HepG2 (cell line): Measurements from ENCODE around the gene AGBL2. TPM values are rescaled to one million over a fixed set of nuclear protein-coding genes. Genes with fewer than 3 reads are reported as not detected.
A peak's percentile ranks its signal among the peaks of the same experiment; 100 is the strongest.

Source experiments
- DMAP1 ChIP-seq: IDR thresholded peaks from 2 replicates; pipeline ENCODE4 v1.6.1; 2016
- GATAD1 ChIP-seq: IDR thresholded peaks from 2 replicates; pipeline ENCODE4 v1.6.1; 2016; ENCODE audit warnings: missing genetic modification reagents, missing compliant biosample characterization
- HNF4A ChIP-seq: sonication (generic); formaldehyde crosslinking; IDR thresholded peaks from 2 replicates; pipeline ENCODE4 v1.4.0; 2020; ENCODE audit warnings: missing genetic modification reagents
- KDM2A ChIP-seq: sonication (generic); formaldehyde crosslinking; IDR thresholded peaks from 2 replicates; pipeline ENCODE4 v1.4.0; 2020; ENCODE audit warnings: low read depth, missing genetic modification reagents, borderline replicate concordance
- NONO ChIP-seq, 2 experiments: fragments of 450-650 bp in 1 of 2; sonication (generic) in 1 of 2; formaldehyde crosslinking in 1 of 2; IDR thresholded peaks in 1 of 2; conservative IDR thresholded peaks in 1 of 2; 2 replicates each; pipeline versions ENCODE4 v1.6.1 to v1.8.0; 2017 to 2022; ENCODE audit warnings: mild to moderate bottlenecking in 1 of 2, missing genetic modification reagents in 1 of 2, moderate library complexity in 1 of 2
- NRL ChIP-seq: sonication (generic); formaldehyde crosslinking; IDR thresholded peaks from 2 replicates; pipeline ENCODE4 v1.5.0; 2020; ENCODE audit warnings: missing genetic modification reagents, mild to moderate bottlenecking, moderate library complexity, borderline replicate concordance
- REL ChIP-seq: sonication (generic); formaldehyde crosslinking; conservative IDR thresholded peaks from 2 replicates; pipeline ENCODE4 v1.8.0; 2022; ENCODE audit warnings: mild to moderate bottlenecking, missing genetic modification reagents, moderate library complexity
- REPIN1 ChIP-seq: sonication (generic); formaldehyde crosslinking; IDR thresholded peaks from 2 replicates; pipeline ENCODE4 v1.8.0; 2022; ENCODE audit warnings: missing genetic modification reagents, low read depth, mild to moderate bottlenecking, borderline replicate concordance
- ZNF121 ChIP-seq: sonication (generic); formaldehyde crosslinking; IDR thresholded peaks from 2 replicates; pipeline ENCODE4 v1.5.0; 2020; ENCODE audit warnings: mild to moderate bottlenecking, missing genetic modification reagents
- ZNF430 ChIP-seq: sonication (generic); formaldehyde crosslinking; IDR thresholded peaks from 2 replicates; pipeline ENCODE4 v1.9.0; 2021; ENCODE audit warnings: mild to moderate bottlenecking, missing genetic modification reagents
- ZNF484 ChIP-seq: sonication (generic); formaldehyde crosslinking; IDR thresholded peaks from 2 replicates; pipeline ENCODE4 v1.5.1; 2020; ENCODE audit warnings: mild to moderate bottlenecking, low read depth, missing genetic modification reagents, borderline replicate concordance
- ZNF614 ChIP-seq: IDR thresholded peaks from 2 replicates; pipeline ENCODE4 v1.6.1; 2018; ENCODE audit warnings: missing biosample characterization, missing genetic modification reagents, inconsistent platforms, borderline replicate concordance
- polyA plus RNA-seq, 8 experiments: library from polyadenylated mRNA; depleted of rRNA in 3 of 8; stranded (reverse) in 7 of 8; unstranded in 1 of 8; fragments of >200 nt; fragmentation: Illumina TruSeq in 4 of 8; extraction: Trizol in 4 of 8; gene quantifications; 2 replicates each; pipeline versions ENCODE4 v1.2.1 to v1.2.3, GENCODE V29; 2011 to 2016; ENCODE audit warnings: low read depth in 4 of 8, missing spikeins in 1 of 8, mixed read lengths in 1 of 8; ENCODE audit not compliant: insufficient read depth in 1 of 8
- total RNA-seq, 5 experiments: library from RNA; depleted of rRNA; stranded (reverse); fragments of >200 nt; fragmentation: Illumina TruSeq; extraction: Trizol; gene quantifications; 2 replicates each; pipeline ENCODE4 v1.2.3, GENCODE V29; 2016; ENCODE audit warnings: low read depth in 1 of 5
- TF ChIP-seq, protein P1 (sequence below): sonication (generic); formaldehyde crosslinking; IDR thresholded peaks from 2 replicates; pipeline ENCODE4 v1.5.1; 2020; ENCODE audit warnings: missing genetic modification reagents, mild to moderate bottlenecking, borderline replicate concordance
- TF ChIP-seq, protein P2 (sequence below): sonication (generic); formaldehyde crosslinking; IDR thresholded peaks from 2 replicates; pipeline ENCODE4 v1.8.0; 2022; ENCODE audit warnings: mild to moderate bottlenecking, missing genetic modification reagents, moderate library complexity
- TF ChIP-seq, protein P3 (sequence below): sonication (generic); formaldehyde crosslinking; IDR thresholded peaks from 2 replicates; pipeline ENCODE4 v1.5.0; 2020; ENCODE audit warnings: missing genetic modification reagents
- TF ChIP-seq, protein P4 (sequence below): sonication (generic); formaldehyde crosslinking; IDR thresholded peaks from 2 replicates; pipeline ENCODE4 v1.5.0; 2020; ENCODE audit warnings: mild to moderate bottlenecking, missing genetic modification reagents
- TF ChIP-seq, protein P5 (sequence below): sonication (generic); formaldehyde crosslinking; IDR thresholded peaks from 2 replicates; pipeline ENCODE4 v1.4.0; 2020; ENCODE audit warnings: missing genetic modification reagents
- TF ChIP-seq, protein P6 (sequence below): IDR thresholded peaks from 2 replicates; pipeline ENCODE4 v1.6.1; 2018; ENCODE audit warnings: missing genetic modification reagents

AGBL2 gene
- total and polyA plus RNA-seq, 2 of the 13 experiments (the other 11 are each of a cell fraction or from before 2014, with no cell fraction given): 1.6 to 5.7 TPM

DNA sequence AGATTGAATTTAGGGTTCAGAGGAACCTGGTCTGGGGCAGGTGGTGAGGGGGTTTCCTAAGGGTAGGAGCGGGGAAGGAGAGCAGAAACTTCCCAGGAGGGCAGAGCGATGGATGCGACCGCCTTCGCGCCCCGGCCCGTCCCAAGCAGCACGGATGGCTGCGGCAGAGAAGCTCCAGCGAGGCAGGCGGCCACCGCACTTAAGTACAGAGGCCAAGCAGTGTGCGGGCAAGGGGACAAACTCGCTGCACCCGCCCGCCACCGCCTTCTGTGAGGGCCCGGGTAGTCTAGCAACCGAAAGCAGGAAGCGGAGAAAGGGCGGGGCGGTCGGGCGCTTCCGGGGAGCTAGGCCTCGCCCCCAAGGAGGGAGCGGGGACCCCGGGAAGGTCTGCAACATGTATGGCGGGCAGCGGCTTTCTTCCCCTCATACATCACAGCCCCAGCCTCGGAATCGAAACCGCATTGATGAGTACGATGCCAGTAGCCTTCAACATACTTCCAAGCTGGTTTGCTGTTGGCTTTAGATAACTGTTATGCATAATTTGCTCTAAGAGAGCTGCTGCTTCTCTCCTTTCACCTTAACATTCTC is at the start of gene AGBL2 (continued):
- TF ChIP-seq, protein P1, sequence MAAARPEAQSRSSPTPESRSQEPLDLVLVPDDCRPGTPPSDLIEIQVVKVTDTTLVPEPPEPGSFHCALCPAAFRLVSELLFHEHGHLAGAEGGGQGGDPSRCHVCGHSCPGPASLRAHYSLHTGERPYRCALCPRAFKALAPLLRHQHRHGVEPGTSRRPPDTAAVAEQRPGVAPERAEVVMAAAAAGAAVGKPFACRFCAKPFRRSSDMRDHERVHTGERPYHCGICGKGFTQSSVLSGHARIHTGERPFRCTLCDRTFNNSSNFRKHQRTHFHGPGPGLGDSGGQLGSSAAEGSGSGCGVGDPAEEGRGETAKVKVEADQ (CRISPR knock-in tag): 0 out of 2 replicates have a peak, but pooled peaks have one; percentile 54
- TF ChIP-seq ZNF121 (CRISPR knock-in tag) (0 out of 2 replicates have a peak, but pooled peaks have one; percentile 57), NRL (CRISPR knock-in tag) (no peak; the same call in 1 of the 2 replicates), ZNF484 (CRISPR knock-in tag) (no peak), ZNF430 (CRISPR knock-in tag) (peak; percentile 47; the same call in 1 of the 2 replicates), DMAP1 (CRISPR knock-in tag) (peak; percentile 65; the same call in 1 of the 2 replicates), KDM2A (peak; percentile 97), HNF4A (CRISPR knock-in tag) (peak; percentile 32; the same call in 1 of the 2 replicates), NONO (IDR thresholded peaks at IDR 0.05) (no peak), NONO (CRISPR knock-in tag; conservative IDR thresholded peaks at IDR 0.05) (0 out of 2 replicates have a peak, but pooled peaks have one; percentile 10), REL (CRISPR knock-in tag) (no peak), REPIN1 (CRISPR knock-in tag) (0 out of 2 replicates have a peak, but pooled peaks have one; percentile 32), ZNF614 (CRISPR knock-in tag) (no peak; the same call in 1 of the 2 replicates), GATAD1 (CRISPR knock-in tag) (peak; percentile 59)
- TF ChIP-seq, protein P2, sequence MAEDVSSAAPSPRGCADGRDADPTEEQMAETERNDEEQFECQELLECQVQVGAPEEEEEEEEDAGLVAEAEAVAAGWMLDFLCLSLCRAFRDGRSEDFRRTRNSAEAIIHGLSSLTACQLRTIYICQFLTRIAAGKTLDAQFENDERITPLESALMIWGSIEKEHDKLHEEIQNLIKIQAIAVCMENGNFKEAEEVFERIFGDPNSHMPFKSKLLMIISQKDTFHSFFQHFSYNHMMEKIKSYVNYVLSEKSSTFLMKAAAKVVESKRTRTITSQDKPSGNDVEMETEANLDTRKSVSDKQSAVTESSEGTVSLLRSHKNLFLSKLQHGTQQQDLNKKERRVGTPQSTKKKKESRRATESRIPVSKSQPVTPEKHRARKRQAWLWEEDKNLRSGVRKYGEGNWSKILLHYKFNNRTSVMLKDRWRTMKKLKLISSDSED (CRISPR knock-in tag): no peak
- TF ChIP-seq, protein P3, sequence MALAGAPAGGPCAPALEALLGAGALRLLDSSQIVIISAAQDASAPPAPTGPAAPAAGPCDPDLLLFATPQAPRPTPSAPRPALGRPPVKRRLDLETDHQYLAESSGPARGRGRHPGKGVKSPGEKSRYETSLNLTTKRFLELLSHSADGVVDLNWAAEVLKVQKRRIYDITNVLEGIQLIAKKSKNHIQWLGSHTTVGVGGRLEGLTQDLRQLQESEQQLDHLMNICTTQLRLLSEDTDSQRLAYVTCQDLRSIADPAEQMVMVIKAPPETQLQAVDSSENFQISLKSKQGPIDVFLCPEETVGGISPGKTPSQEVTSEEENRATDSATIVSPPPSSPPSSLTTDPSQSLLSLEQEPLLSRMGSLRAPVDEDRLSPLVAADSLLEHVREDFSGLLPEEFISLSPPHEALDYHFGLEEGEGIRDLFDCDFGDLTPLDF (CRISPR knock-in tag): peak; percentile 57; the same call in 1 of the 2 replicates
- TF ChIP-seq, protein P4, sequence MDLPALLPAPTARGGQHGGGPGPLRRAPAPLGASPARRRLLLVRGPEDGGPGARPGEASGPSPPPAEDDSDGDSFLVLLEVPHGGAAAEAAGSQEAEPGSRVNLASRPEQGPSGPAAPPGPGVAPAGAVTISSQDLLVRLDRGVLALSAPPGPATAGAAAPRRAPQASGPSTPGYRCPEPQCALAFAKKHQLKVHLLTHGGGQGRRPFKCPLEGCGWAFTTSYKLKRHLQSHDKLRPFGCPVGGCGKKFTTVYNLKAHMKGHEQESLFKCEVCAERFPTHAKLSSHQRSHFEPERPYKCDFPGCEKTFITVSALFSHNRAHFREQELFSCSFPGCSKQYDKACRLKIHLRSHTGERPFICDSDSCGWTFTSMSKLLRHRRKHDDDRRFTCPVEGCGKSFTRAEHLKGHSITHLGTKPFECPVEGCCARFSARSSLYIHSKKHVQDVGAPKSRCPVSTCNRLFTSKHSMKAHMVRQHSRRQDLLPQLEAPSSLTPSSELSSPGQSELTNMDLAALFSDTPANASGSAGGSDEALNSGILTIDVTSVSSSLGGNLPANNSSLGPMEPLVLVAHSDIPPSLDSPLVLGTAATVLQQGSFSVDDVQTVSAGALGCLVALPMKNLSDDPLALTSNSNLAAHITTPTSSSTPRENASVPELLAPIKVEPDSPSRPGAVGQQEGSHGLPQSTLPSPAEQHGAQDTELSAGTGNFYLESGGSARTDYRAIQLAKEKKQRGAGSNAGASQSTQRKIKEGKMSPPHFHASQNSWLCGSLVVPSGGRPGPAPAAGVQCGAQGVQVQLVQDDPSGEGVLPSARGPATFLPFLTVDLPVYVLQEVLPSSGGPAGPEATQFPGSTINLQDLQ: 0 out of 2 replicates have a peak, but pooled peaks have one; percentile 44
- TF ChIP-seq, protein P5, sequence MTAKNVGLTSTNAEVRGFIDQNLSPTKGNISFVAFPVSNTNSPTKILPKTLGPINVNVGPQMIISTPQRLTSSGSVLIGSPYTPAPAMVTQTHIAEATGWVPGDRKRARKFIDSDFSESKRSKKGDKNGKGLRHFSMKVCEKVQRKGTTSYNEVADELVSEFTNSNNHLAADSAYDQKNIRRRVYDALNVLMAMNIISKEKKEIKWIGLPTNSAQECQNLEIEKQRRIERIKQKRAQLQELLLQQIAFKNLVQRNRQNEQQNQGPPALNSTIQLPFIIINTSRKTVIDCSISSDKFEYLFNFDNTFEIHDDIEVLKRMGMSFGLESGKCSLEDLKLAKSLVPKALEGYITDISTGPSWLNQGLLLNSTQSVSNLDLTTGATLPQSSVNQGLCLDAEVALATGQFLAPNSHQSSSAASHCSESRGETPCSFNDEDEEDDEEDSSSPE (CRISPR knock-in tag): peak; percentile 16; the same call in 1 of the 2 replicates
- TF ChIP-seq, protein P6, sequence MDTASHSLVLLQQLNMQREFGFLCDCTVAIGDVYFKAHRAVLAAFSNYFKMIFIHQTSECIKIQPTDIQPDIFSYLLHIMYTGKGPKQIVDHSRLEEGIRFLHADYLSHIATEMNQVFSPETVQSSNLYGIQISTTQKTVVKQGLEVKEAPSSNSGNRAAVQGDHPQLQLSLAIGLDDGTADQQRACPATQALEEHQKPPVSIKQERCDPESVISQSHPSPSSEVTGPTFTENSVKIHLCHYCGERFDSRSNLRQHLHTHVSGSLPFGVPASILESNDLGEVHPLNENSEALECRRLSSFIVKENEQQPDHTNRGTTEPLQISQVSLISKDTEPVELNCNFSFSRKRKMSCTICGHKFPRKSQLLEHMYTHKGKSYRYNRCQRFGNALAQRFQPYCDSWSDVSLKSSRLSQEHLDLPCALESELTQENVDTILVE (CRISPR knock-in tag): peak; percentile 49; the same call in 1 of the 2 replicates
